Right ventricle myocardium superior (tissue), 1 donor: Measurements from ENCODE around the gene RAB40C. TPM values are rescaled to one million over a fixed set of nuclear protein-coding genes. Genes with fewer than 3 reads are reported as not detected.

Source experiments
- microRNA-seq: library from miRNA; unstranded; fragments of <30 nt; microRNA quantifications from one replicate; pipeline ENCODE4 v1.2.0, GENCODE V29; 2020
- total RNA-seq: library from RNA; stranded (reverse); fragmentation: NEBNext Ultra II Directional; extraction: Animal tissue kit (Norgen Biotek cat#: 25700); gene quantifications from one replicate; pipeline ENCODE4 v1.2.1, GENCODE V29; 2021
- donor health status: DM: no; HTN: yes; CAD: no; lungs with severe emphysema.

Gene RAB40C
- total RNA-seq, 1 donor from 2014 or later, result 11.0 TPM

Small RNA genes within 50 kb of the gene (microRNA-seq; reads per million reads assigned to microRNA genes)
- 0.97 reads per million for gene MIR3176

Other genes starting within 250 kb of the RAB40C start
- 14.0 TPM for gene AXIN1, start 237.3 kb upstream of the RAB40C start, total RNA-seq
- 79.6 TPM for gene MRPL28, start 219.5 kb upstream of the RAB40C start, total RNA-seq
- gene PGAP6, start 208.1 kb upstream of the RAB40C start, total RNA-seq, result 28.1 TPM
- gene NME4, start 192.9 kb upstream of the RAB40C start, total RNA-seq, result 81.6 TPM
- gene DECR2, start 188.2 kb upstream of the RAB40C start, total RNA-seq, result 9.1 TPM
- 25.4 TPM for gene RAB11FIP3, start 164.4 kb upstream of the RAB40C start, total RNA-seq
- 17.7 TPM for gene CAPN15, start 62.4 kb upstream of the RAB40C start, total RNA-seq
- gene PRR35, start 29.7 kb upstream of the RAB40C start, total RNA-seq, result not detected
- 0.38 TPM for gene NHLRC4, start 23.1 kb upstream of the RAB40C start, total RNA-seq
- gene PIGQ, start 20.1 kb upstream of the RAB40C start, total RNA-seq, result 18.0 TPM
- gene WFIKKN1, start 40.9 kb downstream of the RAB40C start, total RNA-seq, result 0.13 TPM
- 52.5 TPM for gene METTL26, start 46.2 kb downstream of the RAB40C start, total RNA-seq
- 205 TPM for gene MCRIP2, start 51.8 kb downstream of the RAB40C start, total RNA-seq
- 10.8 TPM for gene WDR90, start 59.3 kb downstream of the RAB40C start, total RNA-seq
- 81.9 TPM for gene RHOT2, start 78.1 kb downstream of the RAB40C start, total RNA-seq
- 2.0 TPM for gene RHBDL1, start 85.6 kb downstream of the RAB40C start, total RNA-seq
- gene STUB1, start 90.3 kb downstream of the RAB40C start, total RNA-seq, result 126 TPM
- 42.4 TPM for gene JMJD8, start 94.3 kb downstream of the RAB40C start, total RNA-seq
- gene WDR24, start 100.3 kb downstream of the RAB40C start, total RNA-seq, result 7.6 TPM
- not detected for gene FBXL16, start 115.7 kb downstream of the RAB40C start, total RNA-seq
- 59.6 TPM for gene METRN, start 125.1 kb downstream of the RAB40C start, total RNA-seq
- gene ANTKMT, start 131.1 kb downstream of the RAB40C start, total RNA-seq, result 27.5 TPM
- gene CCDC78, start 136.4 kb downstream of the RAB40C start, total RNA-seq, result 0.32 TPM
- 13.8 TPM for gene HAGHL, start 137.0 kb downstream of the RAB40C start, total RNA-seq
- 29.2 TPM for gene CIAO3, start 150.9 kb downstream of the RAB40C start, total RNA-seq
- 1.0 TPM for gene MSLN, start 170.7 kb downstream of the RAB40C start, total RNA-seq
- gene RPUSD1, start 198.3 kb downstream of the RAB40C start, total RNA-seq, result 7.8 TPM
- 3.7 TPM for gene CHTF18, start 198.6 kb downstream of the RAB40C start, total RNA-seq
- gene GNG13, start 210.7 kb downstream of the RAB40C start, total RNA-seq, result not detected